Heart left ventricle (tissue), 16 donors: ENCODE measurements around the gene RGS2. TPM values are rescaled to one million over a fixed set of nuclear protein-coding genes. Genes with fewer than 3 reads are reported as not detected.
A peak's percentile ranks its signal among the peaks of the same experiment; 100 is the strongest.

Source experiments
- ATAC-seq, 4 donors: fragments of 200-7000 bp; cut with Tn5 transposase; one replicate each; pipeline ENCODE4 v1.9.1; 2020 to 2022; ENCODE audit warnings: moderate library complexity in 4 of 4, mild to moderate bottlenecking in 3 of 4, moderate number of reproducible peaks in 1 of 4
- DNase-seq, 5 donors: peaks; one replicate each; pipeline ENCODE4 v3.0.0-alpha.2; 2020
- H3K27ac ChIP-seq, 12 donors: fragments of 200-600 bp; sonication (generic) in 4 of 12; one replicate each; pipeline versions ENCODE4 v1.5.0 to v1.8.0; 2016 to 2022; ENCODE audit warnings: mild to moderate bottlenecking in 2 of 12
- H3K27me3 ChIP-seq, 9 donors: fragments of 200-600 bp; sonication (generic) in 2 of 9; one replicate each; pipeline versions ENCODE4 v1.5.1 to v1.8.0; 2016 to 2022; ENCODE audit warnings: mild to moderate bottlenecking in 3 of 9
- H3K36me3 ChIP-seq, 9 donors: fragments of 200-600 bp; sonication (generic) in 2 of 9; one replicate each; pipeline versions ENCODE4 v1.5.0 to v1.8.0; 2018 to 2022; ENCODE audit warnings: mild to moderate bottlenecking in 2 of 9
- H3K4me1 ChIP-seq, 12 donors: fragments of 200-600 bp; sonication (generic) in 4 of 12; one replicate each; pipeline versions ENCODE4 v1.5.0 to v1.8.0; 2016 to 2022; ENCODE audit warnings: mild to moderate bottlenecking in 3 of 12
- H3K4me3 ChIP-seq, 12 donors: fragments of 200-600 bp; sonication (generic) in 4 of 12; one replicate each; pipeline versions ENCODE4 v1.5.0 to v1.8.0; 2017 to 2022; ENCODE audit warnings: mild to moderate bottlenecking in 9 of 12, moderate library complexity in 4 of 12
- H3K9me3 ChIP-seq, 12 donors: fragments of 200-600 bp; sonication (generic) in 4 of 12; one replicate each; pipeline versions ENCODE4 v1.5.0 to v1.8.0; 2016 to 2022; ENCODE audit warnings: mild to moderate bottlenecking in 1 of 12
- POLR2A ChIP-seq, 2 donors: fragments of 450-650 bp; IDR thresholded peaks; one replicate each; pipeline ENCODE4 v1.6.1; 2017; ENCODE audit warnings: antibody characterized with exemption in 2 of 2, mild to moderate bottlenecking in 2 of 2, moderate library complexity in 2 of 2
- WGBS, 4 donors: extraction: QIAGEN DNeasy Blood & Tissue Kit in 2 of 4; methylation state at CpG; one replicate each; pipeline versions ENCODE4 v1.1.5 to v1.1.7; 2013 to 2018; 5-methylcytosine and 5-hydroxymethylcytosine counted together
- intact Hi-C, 10 donors: fragments of 100-400 bp; cut with DNase I; formaldehyde crosslinking; loops; one replicate each; pipeline versions ENCODE4 v1.11.1 to v1.14.2; 2022
- polyA plus RNA-seq, 2 donors: library from polyadenylated mRNA; stranded (reverse); fragments of 200-250 nt; gene quantifications; one replicate each; pipeline ENCODE4 v1.2.3, GENCODE V29; 2013
- total RNA-seq, 9 donors: library from RNA; depleted of rRNA in 2 of 9; stranded (reverse); fragments of >200 nt in 2 of 9; fragmentation: NEBNext Ultra II Directional in 3 of 9; extraction: Animal tissue kit (Norgen Biotek cat#: 25700) in 3 of 9; gene quantifications; one replicate each; pipeline versions ENCODE4 v1.1.0 to v1.2.4, GENCODE V29; 2016 to 2023
- TF ChIP-seq, protein P1 (sequence below), 12 donors: fragments of 200-600 bp; sonication (generic) in 4 of 12; IDR thresholded peaks; one replicate each; pipeline versions ENCODE4 v1.5.0 to v1.8.0; 2018 to 2022; ENCODE audit warnings: antibody characterized with exemption in 12 of 12, mild to moderate bottlenecking in 5 of 12
- donor health status: ischemic (EF 13 %, LVEDD 7.1; RV severe dilation, severe dysfunction).
- donor health status: healthy with polysubstance abuse.
- donor health status: DM: no; HTN: yes; CAD: no.
- donor health status: DM: no; HTN: no; CAD: no.
- donor health status: ischemic (EF 25% LVEDD 6.9; RV normal size, moderate dysfunction).
- donor health status: ischemic (EF 25% LVEDD 5.7; RV mildly dilated, moderate dysfunction).
- donor health status: healthy.
- donor health status: DM: yes; HTN: yes; CAD: no.
- donor health status: ischemic (EF 35%, LVEDD 5.7; RV mildly dilated, moderate dysfunction).
- donor health status: nonischemic (EF 11% LVEDD 7.7; RV severe dilation, severe dysfunction).
- donor health status: DM: yes; HTN: yes; CAD: no.
- donor health status: PGD.
- donor health status: ischemic (EF 29% LVEDD 5.4; RV normal size, mild dysfunction).
- donor health status: nonischemic (EF 23%, LVEDD 6.1; RV moderate dilation, normal function).

The RGS2 gene
- total and polyA plus RNA-seq, 11 donors: 7.6 to 32.6 (median 12.7) TPM

DNA sequence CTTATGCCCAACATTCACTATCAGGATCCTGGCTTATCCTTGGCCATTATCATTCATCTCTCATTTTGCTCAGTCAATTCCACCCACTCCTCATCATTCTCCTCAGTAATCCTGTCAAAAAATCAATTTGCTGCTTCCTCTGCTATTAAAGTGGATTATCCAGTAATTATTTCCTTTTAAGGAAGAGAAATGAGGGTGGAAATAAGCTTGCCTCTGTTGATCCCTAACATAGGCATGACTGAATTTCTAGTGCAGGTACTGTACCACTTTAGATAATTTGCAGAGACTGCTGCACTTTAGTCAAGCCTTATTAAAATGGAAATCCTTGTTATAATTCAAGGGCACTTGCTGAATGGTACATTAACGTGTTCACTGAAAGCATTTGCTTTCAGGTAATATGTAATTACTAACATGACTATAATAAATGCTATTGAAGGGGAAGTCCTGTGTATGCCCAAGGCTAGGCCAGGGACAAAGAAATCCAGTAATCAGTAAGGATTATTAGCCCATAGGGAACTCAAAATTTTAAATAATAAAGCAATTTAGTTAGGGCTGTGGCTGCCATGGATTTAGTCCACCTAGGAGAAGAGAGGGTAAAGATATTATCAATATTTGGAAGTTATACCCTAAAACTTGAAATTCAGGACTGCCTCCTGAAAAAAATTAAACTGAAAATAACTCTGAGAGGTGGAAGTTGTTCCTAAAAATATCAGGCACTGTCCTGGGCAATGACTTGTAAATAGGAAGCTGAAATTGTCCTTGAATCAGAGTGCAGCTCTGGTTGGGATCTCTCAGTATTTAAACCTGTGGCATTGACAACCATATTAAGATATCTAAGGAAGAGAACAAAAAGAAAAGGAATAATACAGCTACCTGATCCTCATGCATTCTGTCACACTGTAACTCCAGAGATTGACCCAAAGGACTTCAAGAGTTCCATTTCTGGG, 43.4 kb downstream of the RGS2 start:
- ATAC-seq (no peak), DNase-seq (no peak)
- TF ChIP-seq, protein P1, sequence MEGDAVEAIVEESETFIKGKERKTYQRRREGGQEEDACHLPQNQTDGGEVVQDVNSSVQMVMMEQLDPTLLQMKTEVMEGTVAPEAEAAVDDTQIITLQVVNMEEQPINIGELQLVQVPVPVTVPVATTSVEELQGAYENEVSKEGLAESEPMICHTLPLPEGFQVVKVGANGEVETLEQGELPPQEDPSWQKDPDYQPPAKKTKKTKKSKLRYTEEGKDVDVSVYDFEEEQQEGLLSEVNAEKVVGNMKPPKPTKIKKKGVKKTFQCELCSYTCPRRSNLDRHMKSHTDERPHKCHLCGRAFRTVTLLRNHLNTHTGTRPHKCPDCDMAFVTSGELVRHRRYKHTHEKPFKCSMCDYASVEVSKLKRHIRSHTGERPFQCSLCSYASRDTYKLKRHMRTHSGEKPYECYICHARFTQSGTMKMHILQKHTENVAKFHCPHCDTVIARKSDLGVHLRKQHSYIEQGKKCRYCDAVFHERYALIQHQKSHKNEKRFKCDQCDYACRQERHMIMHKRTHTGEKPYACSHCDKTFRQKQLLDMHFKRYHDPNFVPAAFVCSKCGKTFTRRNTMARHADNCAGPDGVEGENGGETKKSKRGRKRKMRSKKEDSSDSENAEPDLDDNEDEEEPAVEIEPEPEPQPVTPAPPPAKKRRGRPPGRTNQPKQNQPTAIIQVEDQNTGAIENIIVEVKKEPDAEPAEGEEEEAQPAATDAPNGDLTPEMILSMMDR (IDR thresholded peaks at IDR 0.05): no peak
- no peak for TF ChIP-seq POLR2A (IDR thresholded peaks at IDR 0.05)
- H3K36me3 ChIP-seq: no peaks in the 10 kb centered on the region
- 0 to 48% (median 0%) methylated on average over 1 of the region's 1 CpG for WGBS, 4 donors
- intact Hi-C loops: no loop called here
- H3K27ac ChIP-seq: peak overlapping the region in 1 of 12 donors; percentile 31
- H3K4me3 ChIP-seq: no peak overlapping the region
- no peaks in the 10 kb centered on the region for H3K27me3 ChIP-seq
- H3K9me3 ChIP-seq: no peaks in the 10 kb centered on the region
- peaks cover 0 to 13% (median 0%) of the 10 kb centered on the region in 12 donors for H3K4me1 ChIP-seq

- no peak overlapping the region for H3K27ac ChIP-seq
- H3K4me3 ChIP-seq: no peak overlapping the region
- WGBS, 4 donors: 84 to 91% (median 89%) methylated on average over 1 of the region's 1 CpG
- H3K36me3 ChIP-seq: no peaks in the 10 kb centered on the region
- TF ChIP-seq, protein P1 (IDR thresholded peaks at IDR 0.05): no peak
- no peak for TF ChIP-seq POLR2A (IDR thresholded peaks at IDR 0.05)
- no peaks in the 10 kb centered on the region for H3K27me3 ChIP-seq
- H3K4me1 ChIP-seq: peaks cover 0 to 5% (median 0%) of the 10 kb centered on the region in 12 donors
- intact Hi-C loops: no loop called here
- no peaks in the 10 kb centered on the region for H3K9me3 ChIP-seq
- DNase-seq (no peak), ATAC-seq (no peak)
Observed at GRCh38 chr1:192858456-192858855, 49.6 kb downstream of the RGS2 start.

DNA sequence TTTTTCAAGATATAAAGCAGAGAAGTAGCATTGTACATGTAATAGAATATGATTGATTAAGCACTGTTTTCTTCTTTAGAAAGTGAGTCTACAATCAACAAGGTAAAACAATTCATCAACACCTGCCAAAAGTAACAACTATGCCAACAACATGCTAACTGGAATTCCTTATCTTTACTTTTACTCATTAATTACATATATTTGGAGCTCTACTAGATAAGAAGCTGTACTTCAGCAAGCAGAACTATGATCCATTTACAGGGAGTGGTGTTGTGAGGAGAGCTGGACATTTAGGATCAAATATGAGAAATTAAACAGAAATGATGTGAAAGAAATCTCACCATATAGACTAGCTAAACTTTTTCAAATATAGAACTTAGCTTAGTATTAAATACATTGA, 51.0 kb downstream of the RGS2 start:
- intact Hi-C loops: no loop called here
- Histone ChIP-seq H3K36me3 (no peaks in the 10 kb centered on the region), H3K27ac (no peak overlapping the region), H3K27me3 (no peaks in the 10 kb centered on the region), H3K4me1 (peaks cover 0 to 5% (median 0%) of the 10 kb centered on the region in 12 donors), H3K9me3 (no peaks in the 10 kb centered on the region), H3K4me3 (no peak overlapping the region)
- TF ChIP-seq POLR2A (IDR thresholded peaks at IDR 0.05): no peak
- TF ChIP-seq, protein P1 (IDR thresholded peaks at IDR 0.05): no peak
- ATAC-seq: no peak
- DNase-seq: no peak

DNA sequence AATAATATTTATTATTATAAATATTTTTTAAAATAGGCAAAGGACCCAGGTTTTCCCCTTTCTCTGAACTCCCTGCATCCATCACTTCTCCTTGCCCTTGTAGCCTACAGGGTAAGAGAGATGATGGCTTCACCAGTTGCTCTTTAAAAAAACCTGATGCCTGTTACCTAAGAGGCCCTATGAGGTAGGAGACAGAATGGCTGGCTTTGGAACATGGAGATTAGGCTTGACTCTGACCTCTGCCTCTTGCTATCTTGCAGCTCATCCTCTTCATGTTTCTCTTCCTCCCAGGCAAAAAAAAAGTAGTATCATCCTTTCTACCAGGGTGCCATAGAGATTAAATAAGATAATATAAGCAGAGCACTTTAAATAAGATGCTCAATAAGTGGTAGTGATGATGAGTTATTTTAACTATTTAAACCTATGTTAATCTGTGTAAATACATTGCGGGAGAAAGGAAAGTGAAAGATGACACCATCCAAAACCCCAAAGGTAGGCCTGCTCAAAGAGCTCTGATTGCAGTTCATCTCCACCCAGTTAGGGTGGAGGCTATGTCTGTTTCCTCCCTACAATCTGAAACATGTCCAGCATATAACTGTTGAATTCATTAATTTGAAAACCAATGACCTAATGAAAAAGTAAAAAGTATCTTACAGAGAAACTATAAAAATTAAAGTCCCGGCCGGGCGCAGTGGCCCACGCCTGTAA, 51.8 kb downstream of the RGS2 start:
- peak overlapping the region in 2 of 12 donors; percentile 7 to 20 for H3K27ac ChIP-seq
- WGBS, 4 donors: 59 to 82% (median 66%) methylated on average over 5 of the region's 5 CpGs
- ATAC-seq: peak in 2 of 4 donors; percentile 48 to 53

More for the DNA sequence above, 51.8 kb downstream of the RGS2 start:
- no peaks in the 10 kb centered on the region for H3K36me3 ChIP-seq
- no peaks in the 10 kb centered on the region for H3K9me3 ChIP-seq
- H3K4me1 ChIP-seq: peaks cover 0 to 5% (median 0%) of the 10 kb centered on the region in 12 donors
- H3K4me3 ChIP-seq: no peak overlapping the region
- no peaks in the 10 kb centered on the region for H3K27me3 ChIP-seq
- DNase-seq: no peak
- intact Hi-C loops: no loop called here
- TF ChIP-seq, protein P1 (IDR thresholded peaks at IDR 0.05): no peak
- no peak for TF ChIP-seq POLR2A (IDR thresholded peaks at IDR 0.05)
